GM12873 (cell line): ENCODE results near the gene CDC42EP1.

ENCODE experiments used
- CTCF ChIP-seq: IDR thresholded peaks from 2 replicates; pipeline ENCODE4 v1.5.1; 2012; ENCODE audit warnings: low read depth, mild to moderate bottlenecking, moderate library complexity, low read length, control low read depth; ENCODE audit not compliant: insufficient read depth; ENCODE audit errors: missing control alignments

CDC42EP1 gene

GRCh38 chr22:37559901-37560607, at the start of gene CDC42EP1:
CDC42EP1 (plus strand) TSS chr22:37560480; CDS start chr22:37566350, 5,870 bp downstream.
- TF ChIP-seq CTCF, result no peak

GRCh38 chr22:37511395-37512104, 48.7 kb upstream of the CDC42EP1 start:
- no peak for TF ChIP-seq CTCF

GRCh38 chr22:37514526-37515051, 45.7 kb upstream of the CDC42EP1 start:
- TF ChIP-seq CTCF, result no peak

GRCh38 chr22:37515901-37516300, 44.4 kb upstream of the CDC42EP1 start:
- TF ChIP-seq CTCF, result no peak

- no peak for TF ChIP-seq CTCF
Observed at GRCh38 chr22:37516456-37516855, 43.8 kb upstream of the CDC42EP1 start.

GRCh38 chr22:37517826-37518450, 42.3 kb upstream of the CDC42EP1 start:
- no peak for TF ChIP-seq CTCF
